A549 (cell line): ENCODE measurements around the gene AP1S2.

ENCODE experiments used
- CTCF ChIP-seq: fragments of >200 bp; sonication (Bioruptor Twin); formaldehyde crosslinking; IDR thresholded peaks from 3 replicates; pipeline ENCODE4 v1.5.1; 2016
- MAFK ChIP-seq: fragments of 450-650 bp; IDR thresholded peaks from 2 replicates; pipeline ENCODE4 v1.6.1; 2014; ENCODE audit not compliant: partially characterized antibody
- RCOR1 ChIP-seq: fragments of 150-350 bp; IDR thresholded peaks from 2 replicates; pipeline ENCODE4 v1.6.1; 2014; ENCODE audit warnings: antibody characterized with exemption, low read length, low read depth
- REST ChIP-seq: fragments of 200-600 bp; sonication (generic); IDR thresholded peaks from 2 replicates; pipeline ENCODE4 v1.6.1; 2016; ENCODE audit warnings: antibody characterized with exemption, mild to moderate bottlenecking, moderate library complexity
- USF2 ChIP-seq: fragments of 450-650 bp; IDR thresholded peaks from 2 replicates; pipeline ENCODE4 v1.6.1; 2014; ENCODE audit warnings: antibody characterized with exemption

GRCh38 chrX:15849555-15849954, 5.1 kb downstream of the AP1S2 start:
- peak; percentile 28; the same call in 2 of the 3 replicates for TF ChIP-seq CTCF
- TF ChIP-seq REST, result no peak
- no peak for TF ChIP-seq RCOR1
- no peak for TF ChIP-seq USF2
- TF ChIP-seq MAFK, result no peak
